Activated T-helper 1 cell treated with Interleukin-2 at 50 U/mL for 16 hours (primary cell): ENCODE results near the gene PTPRN2.
"Not testable (repeated sequence)": the region's sequence is repeated elsewhere in the genome, so short reads cannot be mapped to it uniquely, and the experiment has no call there.

Experiments
- DNase-seq: peaks from one replicate; pipeline ENCODE4 v3.0.0-alpha.2; 2020; ENCODE audit warnings: low read depth

Gene PTPRN2

GRCh38 chr7:158278745-158279320 lies 308.8 kb downstream of the PTPRN2 start:
- DNase-seq: no peak

- no peak for DNase-seq
These were observed 310.1 kb downstream of the PTPRN2 start for GRCh38 chr7:158277219-158278141.

- DNase-seq: no peak
These were observed 311.0 kb downstream of the PTPRN2 start for GRCh38 chr7:158276414-158277218.

GRCh38 chr7:158275711-158276413 lies 311.8 kb downstream of the PTPRN2 start:
- DNase-seq: no peak

- no peak for DNase-seq
These were observed 312.6 kb downstream of the PTPRN2 start for GRCh38 chr7:158274996-158275395.

- no peak for DNase-seq
These were observed 313.2 kb downstream of the PTPRN2 start for GRCh38 chr7:158274404-158274811.

- not testable (repeated sequence) for DNase-seq
These were observed 313.8 kb downstream of the PTPRN2 start for GRCh38 chr7:158273756-158274342.

- DNase-seq: no peak
These were observed 314.4 kb downstream of the PTPRN2 start for GRCh38 chr7:158273138-158273651.

- no peak for DNase-seq
These were observed 315.0 kb downstream of the PTPRN2 start for GRCh38 chr7:158272509-158273137.

- DNase-seq: no peak
These were observed 315.5 kb downstream of the PTPRN2 start for GRCh38 chr7:158272091-158272490.

- no peak for DNase-seq
These were observed 316.0 kb downstream of the PTPRN2 start for GRCh38 chr7:158271646-158272045.

GRCh38 chr7:158270856-158271413 lies 316.7 kb downstream of the PTPRN2 start:
- no peak for DNase-seq

GRCh38 chr7:158270106-158270775 lies 317.4 kb downstream of the PTPRN2 start:
- no peak for DNase-seq

GRCh38 chr7:158268816-158269535 lies 318.6 kb downstream of the PTPRN2 start:
- no peak for DNase-seq

GRCh38 chr7:158267742-158268435 lies 319.7 kb downstream of the PTPRN2 start:
- DNase-seq: no peak

GRCh38 chr7:158266817-158267741 lies 320.5 kb downstream of the PTPRN2 start:
- no peak for DNase-seq

GRCh38 chr7:158266426-158266816 lies 321.2 kb downstream of the PTPRN2 start:
- no peak for DNase-seq

- no peak for DNase-seq
These were observed 321.9 kb downstream of the PTPRN2 start for GRCh38 chr7:158265743-158266080.
